SIG-M5 (cell line): ENCODE results near the gene GID8.
"Not testable (repeated sequence)": the region's sequence is repeated elsewhere in the genome, so short reads cannot be mapped to it uniquely, and the experiment has no call there.

Experiments
- DNase-seq: peaks from one replicate; lab custom pipeline; 2025; lab: John Stamatoyannopoulos, UW

The GID8 gene

DNA sequence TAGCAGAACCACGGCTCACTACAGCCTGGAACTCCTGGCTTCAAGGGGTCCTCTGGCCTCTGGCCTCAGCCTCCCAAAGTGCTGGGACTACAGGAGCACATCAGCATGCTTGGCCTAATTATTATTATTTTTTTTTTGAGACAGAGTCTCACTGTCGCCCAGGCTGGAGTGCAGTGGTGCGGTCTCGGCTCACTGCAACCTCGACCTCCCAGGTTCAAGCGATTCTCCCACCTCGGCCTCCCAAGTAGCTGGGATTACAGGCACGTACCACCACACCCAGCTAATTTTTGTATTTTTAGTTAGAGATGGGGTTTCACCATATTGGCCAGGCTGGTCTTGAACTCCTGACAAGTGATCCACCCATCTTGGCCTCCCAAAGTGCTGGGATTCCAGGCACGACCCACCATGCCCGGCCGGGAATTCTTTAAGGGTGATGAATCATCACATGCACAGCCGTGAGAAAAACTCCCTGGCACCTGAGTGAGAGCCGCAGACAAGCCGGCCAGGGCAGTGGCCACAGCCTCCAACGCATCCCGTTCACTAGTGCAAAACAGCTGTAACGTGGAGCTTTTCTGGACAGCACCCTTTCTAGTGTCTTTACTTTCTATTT lies 14.8 kb upstream of the GID8 start:
- not testable (repeated sequence) for DNase-seq

DNA sequence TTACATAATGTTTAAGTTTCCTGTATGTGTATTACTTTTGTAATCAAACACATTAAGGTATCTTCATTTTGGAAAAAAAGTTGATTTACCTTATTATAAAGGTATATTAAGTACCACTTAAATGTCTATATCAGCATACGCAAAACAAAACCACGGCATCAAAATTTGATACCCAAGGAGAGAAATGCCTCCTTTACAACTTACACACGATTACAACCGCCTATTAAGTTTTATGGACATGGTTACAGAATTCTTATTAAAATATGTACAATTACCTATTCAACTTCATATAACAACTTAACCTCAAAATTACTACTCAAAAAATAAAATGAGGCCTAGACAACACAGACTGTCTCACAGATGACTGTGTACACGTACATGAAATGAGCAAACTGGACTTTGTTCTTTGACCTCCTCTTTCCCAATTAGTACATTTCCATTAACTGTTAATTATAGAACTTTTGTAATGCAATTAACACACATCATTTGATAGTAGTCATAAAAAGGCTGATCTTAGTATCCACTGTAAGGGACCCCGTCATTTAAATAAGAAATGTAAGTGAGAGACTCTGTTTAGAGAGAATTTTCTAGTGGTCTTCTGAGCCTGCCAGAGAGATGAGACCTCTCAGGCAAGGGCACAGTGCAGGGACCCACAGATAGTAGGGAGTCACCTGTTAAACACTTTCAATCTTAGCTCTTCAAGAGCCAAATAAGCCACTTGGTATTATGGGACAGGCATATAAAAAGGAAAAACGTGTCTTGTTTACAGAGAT lies 14.1 kb upstream of the GID8 start:
- no peak for DNase-seq

DNA sequence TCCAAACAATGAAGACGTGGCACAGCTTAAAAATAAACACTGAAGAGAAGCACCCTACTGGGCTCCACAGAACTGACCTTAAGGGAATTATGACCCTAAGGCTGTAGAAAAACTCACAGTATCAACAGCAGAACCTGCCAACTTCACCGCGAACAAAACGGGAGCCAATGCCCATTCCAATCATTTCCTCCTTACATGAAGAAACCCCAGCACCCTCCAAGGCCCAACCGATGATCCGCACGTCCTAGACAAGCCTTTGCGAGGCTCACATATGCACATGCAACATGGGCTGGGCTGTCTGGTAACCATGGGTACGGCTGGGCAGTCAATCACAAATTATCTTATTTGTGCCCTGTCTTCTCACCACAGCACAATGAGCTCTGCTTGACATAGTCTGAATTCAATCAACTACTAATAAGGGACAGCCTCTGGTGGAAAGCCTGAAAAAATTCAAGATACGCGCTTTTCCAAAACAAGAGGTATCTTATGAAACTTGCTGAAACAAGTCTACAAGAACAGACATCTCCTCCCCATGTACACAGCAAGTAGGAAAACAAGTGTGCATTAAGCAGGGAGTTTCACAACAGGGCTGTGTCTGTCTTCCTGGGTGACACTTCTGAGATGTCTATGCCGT lies 13.4 kb upstream of the GID8 start:
- no peak for DNase-seq

DNA sequence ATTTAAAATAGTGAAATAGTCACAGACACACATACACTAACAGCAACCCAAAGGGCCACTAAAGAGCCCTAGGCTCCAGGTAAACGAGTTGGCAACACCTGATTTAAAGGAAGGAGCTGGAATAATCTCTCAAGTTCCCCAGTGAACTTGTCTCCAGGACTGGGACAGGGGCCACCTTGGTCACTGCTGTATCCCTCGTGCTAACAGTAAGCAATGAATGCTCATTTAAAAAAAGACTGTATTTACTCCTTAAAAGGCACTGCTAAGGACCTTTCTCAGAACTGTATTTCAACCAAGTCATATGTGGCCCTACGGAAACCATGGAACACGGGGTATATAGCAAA lies 12.9 kb upstream of the GID8 start:
- DNase-seq: no peak

DNA sequence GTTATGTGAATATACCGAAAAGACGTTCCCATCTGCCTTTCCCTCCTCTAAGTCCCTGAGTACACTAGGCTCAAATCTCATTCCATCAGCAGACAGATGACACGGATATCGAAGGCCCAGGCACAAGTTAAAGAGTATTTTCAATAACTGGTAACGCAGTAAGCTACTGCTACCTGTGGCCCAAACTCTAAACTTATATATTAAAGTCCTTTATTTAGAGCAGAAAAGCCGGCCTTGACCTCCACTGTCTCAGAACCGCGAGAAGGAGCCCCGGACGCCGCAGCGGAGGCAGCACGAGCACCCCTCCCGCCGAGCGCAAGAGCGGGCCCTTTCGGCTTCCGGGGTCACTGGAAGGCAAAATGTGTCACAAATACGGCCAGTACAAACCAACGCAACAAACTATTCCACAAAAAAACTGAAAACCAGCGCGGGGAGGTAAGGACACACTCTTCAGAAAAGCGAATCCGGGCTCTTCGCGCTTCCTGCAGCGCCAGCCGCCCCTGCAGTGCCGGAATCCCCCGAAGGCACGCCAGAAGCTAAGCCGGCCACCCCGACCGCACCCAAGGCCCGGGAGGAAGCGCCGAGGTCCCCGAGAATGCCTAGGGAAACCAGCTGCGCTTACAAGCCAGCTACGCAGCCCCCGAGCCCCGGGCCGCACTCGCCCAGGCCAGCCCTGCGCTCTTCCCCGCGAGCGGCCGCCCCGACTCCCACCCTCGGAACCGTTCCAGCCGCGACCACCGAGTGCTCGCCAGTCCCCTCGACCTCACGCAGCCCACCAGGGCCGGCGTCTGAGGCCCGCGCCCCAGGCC lies 12.3 kb upstream of the GID8 start:
- no peak for DNase-seq

DNA sequence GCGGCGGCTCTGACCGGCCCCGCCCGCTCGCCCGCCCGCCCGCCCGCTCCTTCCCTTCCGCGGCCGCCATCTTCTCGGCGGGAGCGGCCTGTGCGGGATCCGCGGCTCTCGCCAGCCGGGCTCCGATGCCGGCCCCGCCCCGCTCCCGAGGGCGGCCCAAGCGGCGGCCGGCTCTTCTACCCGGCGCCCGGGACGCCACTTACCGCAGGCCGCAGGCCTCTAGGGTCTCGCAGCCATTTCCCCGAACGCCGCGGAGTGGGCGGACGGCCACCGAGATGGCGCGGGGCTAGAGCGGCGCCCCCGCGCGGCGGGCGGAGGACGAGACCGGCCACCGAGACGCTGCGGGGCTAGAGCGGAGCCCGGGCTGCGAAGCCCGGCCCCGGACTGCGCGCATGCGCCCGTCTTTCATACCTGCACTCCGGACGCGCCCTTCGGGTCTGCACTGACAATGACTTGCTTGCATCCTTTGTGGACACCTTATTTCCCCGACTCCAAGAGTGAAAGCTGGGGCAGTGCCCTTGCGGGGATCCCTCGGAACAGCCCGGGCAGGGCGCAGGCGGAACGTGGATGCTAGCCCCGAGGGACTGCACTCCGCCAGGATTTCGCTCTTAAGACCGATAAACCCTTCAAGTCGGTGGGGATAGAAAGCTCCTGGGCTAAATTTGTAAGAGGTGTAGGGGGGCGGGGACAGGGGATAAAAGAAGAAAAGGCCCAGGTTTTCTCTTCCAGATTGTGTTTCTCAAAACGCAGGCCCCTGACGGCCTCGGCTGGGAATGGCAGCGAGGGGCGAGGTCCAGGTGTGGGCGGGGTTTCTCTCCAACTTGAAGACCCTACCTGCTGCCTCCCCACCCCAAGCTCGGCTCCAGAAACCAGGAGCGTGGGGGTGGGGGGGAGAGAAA lies 11.5 kb upstream of the GID8 start, which contains the start of gene DIDO1:
Gene DIDO1, minus strand, starts transcription at position 277 of the 899 bp plus-strand sequence.
- peak; percentile 16 for DNase-seq

DNA sequence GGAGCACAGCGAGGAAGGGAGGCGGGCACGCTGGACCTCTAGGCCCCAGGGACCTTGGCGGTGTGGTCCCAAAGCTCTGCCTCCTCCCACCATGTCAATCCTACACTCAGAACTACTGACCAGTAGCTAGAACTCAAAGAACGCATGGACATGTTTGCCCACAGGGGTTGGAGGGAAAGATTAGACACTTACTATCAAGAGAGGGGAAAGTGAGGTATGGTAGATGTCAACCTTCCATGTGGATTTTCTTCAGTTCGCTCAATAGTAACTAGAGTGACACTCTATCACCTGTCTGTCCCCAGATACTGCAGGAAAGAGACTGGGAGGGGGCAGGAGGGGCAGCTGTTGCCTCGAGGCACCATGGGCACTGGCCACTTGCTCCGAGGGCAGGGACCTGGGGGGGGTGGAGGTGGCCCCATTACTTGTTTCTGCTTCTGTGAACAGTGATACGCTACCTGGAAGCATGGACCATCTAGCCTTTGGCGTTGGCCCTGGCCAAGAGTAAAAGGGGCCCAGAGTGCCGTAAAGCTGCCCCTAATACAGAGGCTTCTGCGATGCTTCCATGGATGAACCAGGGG lies 10.7 kb upstream of the GID8 start:
- no peak for DNase-seq

DNA sequence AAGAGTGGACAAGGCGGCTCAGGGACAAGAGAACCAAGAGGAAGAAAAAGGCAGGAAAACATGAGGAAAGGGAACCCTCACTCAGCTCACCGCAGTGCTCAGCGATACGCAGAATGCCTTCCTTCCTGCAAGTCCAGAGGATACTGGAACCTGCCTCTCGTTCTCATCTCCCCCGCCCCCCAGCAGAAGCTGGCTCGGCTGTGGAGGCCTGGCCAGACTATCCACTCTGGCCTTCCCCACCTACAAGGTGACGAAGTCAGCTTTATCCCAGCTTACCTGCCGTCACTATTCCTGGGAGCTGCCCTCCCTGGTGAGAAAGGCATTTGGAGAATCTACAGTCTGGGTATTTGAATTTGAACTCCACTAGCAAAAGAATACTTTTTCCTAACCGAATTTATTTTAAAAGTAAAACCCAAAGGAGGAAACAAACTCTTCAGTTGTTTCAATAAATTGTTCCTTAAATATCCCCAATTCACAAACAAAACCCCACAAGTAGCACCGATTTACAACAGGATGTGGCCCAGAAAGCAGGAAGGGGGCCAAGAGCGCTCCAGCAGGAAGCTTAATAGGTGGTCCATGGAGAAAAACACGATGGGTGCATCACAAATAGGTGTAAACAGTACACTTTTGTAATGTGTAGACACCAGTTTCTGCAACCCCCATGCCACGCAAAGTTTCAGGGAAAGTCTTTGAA lies 9.6 kb upstream of the GID8 start:
- no peak for DNase-seq

DNA sequence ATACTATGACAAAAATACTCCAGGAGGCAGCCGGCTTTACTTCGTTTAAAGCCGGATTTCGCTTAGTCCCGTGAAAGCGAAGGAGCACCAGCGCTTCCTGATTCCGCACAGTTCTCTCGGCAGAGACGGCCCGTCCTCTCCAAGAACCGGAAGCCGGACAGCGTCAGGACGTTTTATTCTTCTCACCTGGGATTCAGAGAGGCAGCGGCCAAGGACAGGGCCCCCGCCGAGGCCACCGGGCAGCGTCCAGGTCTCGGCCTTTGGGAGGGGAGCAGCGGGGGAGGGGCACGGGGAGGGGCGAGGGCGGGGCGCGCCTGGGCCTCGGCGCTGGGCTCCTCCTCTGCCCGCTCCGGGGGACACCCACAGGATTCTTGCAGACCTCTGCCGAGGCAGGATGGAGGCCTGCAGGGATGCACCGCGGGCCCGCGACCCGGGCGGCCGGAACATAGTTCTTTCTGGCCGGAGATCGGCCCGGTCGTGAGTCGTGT lies 8.9 kb upstream of the GID8 start:
- DNase-seq: no peak

DNA sequence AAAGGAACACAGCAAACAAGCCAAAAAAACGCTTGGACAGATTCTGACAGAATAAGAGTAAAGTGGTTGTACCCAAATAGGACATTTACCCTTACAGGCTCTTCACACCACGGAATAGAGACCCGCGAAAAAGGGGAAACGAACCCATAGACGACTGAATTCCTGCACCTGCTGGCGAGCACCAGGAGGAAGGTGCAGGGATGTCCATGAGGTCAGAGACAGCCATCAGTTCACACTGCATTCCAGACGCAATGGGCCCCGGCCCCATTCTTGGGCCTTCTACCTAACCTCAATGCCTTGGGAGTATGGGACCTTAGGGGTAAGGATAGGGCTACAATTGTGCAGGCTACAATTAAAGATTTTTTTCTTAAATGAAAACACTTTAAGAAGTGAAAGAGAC lies 6.5 kb upstream of the GID8 start:
- DNase-seq: no peak

DNA sequence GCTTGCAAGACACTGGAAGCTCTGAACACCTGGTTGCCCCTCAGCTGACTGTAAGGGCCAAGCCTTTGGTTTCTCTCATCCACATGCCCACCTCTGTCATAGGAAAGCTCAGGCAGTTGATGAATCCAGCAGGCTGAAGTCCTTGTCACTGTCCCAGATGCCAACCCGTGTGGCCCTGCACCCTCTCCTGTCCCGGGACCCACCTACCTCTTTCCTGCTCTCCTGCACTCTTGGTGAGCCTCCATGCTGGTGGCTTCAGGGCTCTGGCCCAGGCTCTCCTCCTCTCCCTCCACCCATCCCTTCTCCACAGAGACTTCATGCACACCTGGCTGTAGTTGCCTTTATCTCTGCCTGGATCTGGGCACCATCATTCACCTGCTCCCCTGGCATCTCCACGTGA lies 4.0 kb upstream of the GID8 start:
- no peak for DNase-seq

DNA sequence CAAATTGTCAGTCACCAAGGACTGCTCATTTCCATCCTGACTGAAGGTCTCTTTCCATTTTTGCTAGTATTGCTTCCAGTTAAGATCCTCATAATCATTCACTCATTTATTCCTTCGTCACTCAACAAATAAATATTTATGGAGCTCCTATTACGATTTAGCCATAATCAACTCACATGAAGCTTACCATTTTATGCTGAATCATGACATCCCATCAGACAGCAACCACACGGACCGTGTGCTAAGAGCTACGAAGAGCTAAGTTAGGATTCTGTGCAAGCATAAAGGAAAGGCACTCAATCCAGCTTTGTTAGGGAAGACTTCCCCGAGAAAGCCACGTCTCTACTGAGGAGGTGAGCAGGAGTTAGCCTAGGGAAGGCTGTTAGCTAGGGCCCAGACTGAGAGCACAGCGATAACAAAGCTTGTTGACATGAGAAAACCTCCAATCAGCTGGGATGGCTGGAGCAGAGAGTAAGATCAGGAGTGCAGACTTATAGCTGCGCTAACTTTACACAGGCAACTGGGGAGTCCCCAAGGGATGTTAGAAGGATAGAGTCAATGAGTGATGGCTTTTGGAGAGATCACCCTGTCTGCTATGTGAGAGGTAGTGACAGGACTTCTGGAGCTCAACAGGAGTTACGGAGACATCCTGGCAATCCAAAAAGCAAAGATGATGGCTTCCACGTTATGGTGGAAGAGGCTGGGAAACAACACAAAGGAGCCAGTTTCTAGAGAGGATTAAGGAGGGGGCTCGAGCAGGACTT lies 2.6 kb upstream of the GID8 start:
- DNase-seq: no peak

DNA sequence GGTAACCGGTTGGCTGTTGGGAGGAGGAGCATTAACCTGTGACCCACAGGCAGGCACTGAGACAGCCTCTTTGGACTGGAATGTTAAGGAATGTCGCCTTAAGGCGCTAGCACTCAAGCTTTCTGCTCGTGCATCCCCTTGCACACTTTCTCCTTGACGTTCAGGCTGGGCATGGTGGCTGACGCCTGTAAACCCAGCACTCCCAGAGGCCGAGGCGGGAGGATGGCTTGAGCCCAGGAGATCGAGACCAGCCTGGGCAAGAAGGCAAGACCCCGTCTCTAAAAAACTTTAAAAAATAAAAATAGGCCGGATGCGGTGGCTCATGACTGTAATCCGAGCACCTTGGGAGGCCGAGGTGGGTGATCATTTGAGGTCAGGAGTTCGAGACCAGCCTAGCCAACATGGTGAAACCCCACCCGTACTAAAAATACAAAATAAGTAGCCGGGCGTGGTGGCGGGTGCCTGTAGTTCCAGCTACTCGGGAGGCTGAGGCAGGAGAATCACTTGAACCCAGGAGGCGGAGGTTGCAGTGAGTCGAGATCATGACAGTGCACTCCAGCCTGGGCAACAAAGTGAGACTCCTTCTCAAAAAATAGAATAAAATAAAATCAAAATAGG lies 1.9 kb upstream of the GID8 start:
- DNase-seq: no peak

DNA sequence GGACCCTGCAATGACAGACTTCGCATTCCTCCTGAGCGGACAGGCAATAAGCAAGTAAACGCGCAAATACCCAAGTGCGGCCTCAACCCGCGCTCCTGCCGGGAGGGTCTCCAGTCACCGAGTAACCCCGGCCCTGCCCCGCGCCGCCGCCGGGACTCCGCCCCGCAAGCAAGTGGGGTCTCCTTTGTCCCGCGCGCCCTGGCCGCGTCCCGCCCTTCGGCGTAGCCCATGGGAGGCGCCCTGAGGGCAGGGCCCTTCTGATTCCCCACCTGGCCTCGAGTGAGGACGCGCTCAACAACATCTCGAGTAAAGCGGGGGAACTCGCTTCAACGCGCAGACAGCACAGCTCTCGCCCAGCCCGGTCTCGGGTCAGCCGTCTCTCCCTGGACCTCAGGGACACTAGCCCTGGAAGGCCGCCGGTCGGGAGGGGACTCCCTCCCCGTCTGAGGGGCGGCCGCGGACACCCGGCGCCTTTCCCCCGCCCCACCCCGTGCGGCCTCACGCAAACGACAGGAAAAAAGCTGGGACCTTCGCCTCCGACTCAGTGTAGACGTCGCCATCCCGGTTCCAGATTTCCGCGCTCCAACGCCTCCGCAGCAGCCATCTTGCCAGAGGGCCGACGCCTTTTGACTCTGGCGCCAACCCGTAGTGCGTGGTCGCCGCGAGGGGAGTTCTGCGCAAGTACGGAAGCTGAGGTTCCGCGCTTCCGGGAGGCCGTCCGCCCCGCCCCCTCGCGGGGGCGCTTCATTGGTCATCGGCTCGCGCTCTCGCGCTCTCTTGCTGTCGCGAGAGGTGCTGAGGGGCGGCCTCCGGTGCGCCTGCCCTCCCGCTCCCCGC lies 461 bp upstream of the GID8 start:
- DNase-seq: peak; percentile 50

DNA sequence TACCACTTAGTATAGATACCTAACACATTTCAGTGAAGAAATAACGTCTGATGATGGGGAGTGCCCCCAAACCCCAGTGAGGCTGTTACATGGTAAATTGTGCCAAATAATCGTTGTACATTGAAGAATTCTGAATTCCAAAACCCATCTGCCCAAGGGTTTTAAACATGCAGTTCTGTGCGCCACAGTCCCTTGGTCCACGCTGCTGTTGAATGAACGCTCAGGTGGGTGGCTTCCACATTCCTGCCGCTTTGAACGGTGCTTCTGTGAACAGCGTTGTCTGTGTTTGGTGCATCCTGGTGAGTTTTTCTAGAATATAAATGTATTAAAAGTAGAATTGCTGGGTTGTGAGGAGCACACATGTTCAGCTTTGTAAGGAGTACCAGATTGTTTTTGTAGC lies 2.9 kb downstream of the GID8 start:
- no peak for DNase-seq

DNA sequence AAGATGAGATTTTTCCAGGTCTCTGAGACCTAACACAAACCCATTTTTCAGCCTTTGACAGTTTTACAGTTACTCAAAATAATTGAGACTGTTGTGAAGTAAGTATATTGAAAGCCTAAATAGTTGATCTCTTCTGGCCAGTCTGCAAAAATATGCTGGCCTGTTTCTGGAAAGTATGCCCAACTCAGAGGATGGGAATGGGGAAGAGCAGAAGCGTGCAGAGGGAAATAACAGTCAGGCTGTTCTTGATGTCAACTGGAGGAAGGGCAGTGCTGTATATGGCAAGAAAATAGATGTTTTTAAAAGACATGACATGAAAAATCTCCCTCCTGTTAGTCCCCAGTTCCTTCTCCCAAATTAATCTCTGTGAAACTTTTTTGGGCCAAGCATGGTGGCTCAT lies 3.8 kb downstream of the GID8 start:
- no peak for DNase-seq

DNA sequence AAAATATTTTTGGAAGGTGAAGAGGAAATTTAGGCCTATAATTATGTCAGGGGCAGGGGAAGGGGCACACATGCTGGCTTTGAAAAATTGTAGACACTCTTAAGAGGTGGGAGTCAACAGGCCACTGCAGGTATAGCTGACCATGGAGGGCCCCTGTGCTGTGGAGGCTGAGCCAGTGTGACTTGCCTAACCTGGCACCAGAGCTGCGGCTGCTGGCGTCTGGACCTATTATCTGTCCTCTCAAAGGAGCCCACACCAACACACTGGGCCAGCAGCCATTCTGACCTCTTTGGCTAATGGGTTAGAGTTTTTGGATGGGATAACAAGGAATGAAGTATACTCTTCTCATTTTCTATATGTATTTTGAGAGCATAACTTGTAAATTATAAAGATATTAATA lies 4.5 kb downstream of the GID8 start:
- no peak for DNase-seq

DNA sequence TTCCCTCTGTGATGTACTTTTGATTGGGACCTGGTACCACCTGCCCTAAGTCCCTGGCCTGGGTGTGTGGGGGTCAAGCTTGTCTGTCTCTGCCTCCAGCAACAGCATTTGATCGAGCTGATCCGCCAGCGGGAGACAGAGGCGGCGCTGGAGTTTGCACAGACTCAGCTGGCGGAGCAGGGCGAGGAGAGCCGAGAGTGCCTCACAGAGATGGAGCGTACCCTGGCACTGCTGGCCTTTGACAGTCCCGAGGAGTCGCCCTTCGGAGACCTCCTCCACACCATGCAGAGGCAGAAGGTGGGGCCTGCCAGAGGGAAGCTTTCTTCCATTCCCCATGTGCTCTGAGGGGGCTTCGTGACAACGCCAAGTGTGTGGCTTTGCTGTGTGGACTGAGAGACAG lies 5.4 kb downstream of the GID8 start:
- DNase-seq: no peak
